T follicular helper cell (primary cell): ENCODE measurements around the gene C15orf61.
A peak's percentile ranks its signal among the peaks of the same experiment; 100 is the strongest.

Experiments used
- DNase-seq: peaks from one replicate; pipeline ENCODE4 v3.0.0-alpha.2; 2020; ENCODE audit warnings: low read depth
- total RNA-seq, 2 experiments: gene quantifications; one replicate each; lab custom pipeline; 2026; lab: John Stamatoyannopoulos, UW

The C15orf61 gene
- 7.0 to 9.0 reads per million in 2 experiments for total RNA-seq

DNA sequence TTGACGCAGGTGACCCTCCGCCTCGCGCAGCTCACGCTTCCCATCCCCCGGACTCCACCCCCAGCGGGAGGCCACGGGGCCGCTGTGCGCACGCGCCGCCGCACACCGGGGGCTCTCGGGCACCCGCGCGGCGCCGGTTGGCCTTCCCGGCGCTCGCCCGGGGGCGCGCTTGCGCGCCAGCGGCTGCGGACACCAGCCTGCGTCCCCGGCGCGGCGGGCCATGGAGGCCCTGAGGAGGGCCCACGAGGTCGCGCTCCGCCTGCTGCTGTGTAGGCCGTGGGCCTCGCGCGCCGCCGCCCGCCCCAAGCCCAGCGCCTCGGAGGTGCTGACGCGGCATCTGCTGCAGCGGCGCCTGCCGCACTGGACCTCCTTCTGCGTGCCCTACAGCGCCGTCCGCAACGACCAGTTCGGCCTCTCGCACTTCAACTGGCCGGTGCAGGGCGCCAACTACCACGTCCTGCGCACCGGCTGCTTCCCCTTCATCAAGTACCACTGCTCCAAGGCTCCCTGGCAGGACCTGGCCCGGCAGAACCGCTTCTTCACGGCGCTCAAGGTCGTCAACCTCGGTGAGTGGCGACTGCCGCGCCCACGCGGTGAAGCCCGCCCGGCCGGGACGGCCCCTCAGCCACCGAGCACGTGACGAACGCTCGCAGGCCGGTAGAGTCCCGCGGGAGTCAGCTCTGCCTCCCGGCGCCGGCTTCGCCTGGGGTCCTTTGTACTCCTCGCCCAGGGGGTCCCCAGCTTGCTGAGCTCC is at the start of gene C15orf61:
Gene C15orf61 (plus strand): TSS at position 103 of the 754 bp plus-strand sequence. CDS start 118 bp downstream, at position 221.
- DNase-seq = peak; percentile 74

GRCh38 chr15:67472957-67473356 is 48.0 kb upstream of the C15orf61 start:
- no peak for DNase-seq

DNA sequence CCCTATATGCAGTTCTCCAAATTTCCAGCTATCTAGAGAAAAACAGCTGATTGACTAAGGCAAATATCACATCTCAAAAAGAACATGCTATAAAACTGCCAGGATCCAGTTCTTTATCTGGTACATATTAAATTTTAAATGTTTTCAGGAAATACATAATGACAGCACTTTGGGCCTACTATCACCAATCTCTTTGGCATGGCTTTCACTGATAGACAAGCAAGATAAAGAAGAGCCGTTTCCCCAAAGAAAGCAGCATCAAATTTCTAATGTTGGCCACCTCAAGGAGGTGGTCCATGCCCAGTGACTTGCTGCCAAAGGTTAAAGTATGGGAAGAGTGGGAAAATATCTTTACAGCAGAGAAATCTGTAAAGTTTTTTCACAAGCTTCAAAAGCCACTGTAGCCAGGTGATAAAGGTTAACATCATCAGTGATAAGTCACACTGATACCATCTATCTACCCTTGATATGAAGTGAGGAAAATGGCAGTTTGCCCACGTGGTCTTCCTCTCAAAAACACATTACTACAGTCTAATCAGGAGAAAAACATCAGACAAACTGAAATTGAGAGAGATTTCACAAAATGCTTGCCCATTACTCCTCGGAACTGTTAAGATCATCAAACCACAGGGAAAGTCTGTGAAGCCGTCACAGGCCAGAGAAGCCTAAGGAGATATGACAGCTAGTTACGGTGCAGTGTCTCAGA is 46.4 kb upstream of the C15orf61 start:
- no peak for DNase-seq

GRCh38 chr15:67479781-67480505 is 41.0 kb upstream of the C15orf61 start:
- DNase-seq = no peak

- DNase-seq = no peak
These were observed 40.2 kb upstream of the C15orf61 start for GRCh38 chr15:67480741-67481140.

DNA sequence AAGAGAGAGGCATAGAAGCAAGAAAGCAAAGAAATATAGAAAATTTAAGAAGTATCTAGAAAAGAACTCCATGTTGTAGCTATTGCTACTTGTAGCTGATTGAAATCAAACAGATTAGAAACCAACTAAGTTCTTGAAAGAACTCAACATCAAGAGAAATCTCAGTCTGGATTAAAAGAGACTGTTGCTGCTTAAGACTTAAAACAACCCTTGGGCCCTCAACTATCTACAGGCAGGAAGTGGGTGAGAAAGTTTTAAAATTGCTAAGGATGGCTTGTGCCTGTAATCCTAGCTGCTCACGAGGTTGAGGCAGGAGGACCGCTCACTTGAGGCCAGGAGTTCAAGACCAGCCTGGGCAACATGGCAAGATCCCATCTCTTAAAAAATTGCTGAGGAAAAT is 39.3 kb upstream of the C15orf61 start:
- no peak for DNase-seq

DNA sequence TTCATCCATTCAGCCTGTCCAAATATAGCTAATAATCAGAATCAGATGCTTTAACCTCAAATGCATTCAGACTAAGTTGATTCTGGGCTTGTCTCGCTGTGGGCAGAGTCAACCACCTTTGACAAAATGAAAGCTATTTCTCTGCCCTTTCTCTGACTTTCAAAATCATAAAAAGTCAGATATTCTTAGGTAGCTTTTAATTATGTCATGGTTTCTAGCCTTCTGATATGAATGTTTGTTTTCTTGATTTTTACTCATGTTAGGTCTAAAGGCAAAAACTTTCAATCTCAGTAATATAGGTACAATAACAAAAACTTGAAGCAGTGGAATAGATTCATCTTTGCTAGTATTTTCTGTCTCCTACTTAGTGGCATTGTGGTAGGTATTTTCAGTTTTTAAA is 25.3 kb upstream of the C15orf61 start:
- no peak for DNase-seq

GRCh38 chr15:67501177-67501835 is 19.6 kb upstream of the C15orf61 start:
- DNase-seq = no peak

GRCh38 chr15:67501836-67502461 is 19.0 kb upstream of the C15orf61 start:
- no peak for DNase-seq

DNA sequence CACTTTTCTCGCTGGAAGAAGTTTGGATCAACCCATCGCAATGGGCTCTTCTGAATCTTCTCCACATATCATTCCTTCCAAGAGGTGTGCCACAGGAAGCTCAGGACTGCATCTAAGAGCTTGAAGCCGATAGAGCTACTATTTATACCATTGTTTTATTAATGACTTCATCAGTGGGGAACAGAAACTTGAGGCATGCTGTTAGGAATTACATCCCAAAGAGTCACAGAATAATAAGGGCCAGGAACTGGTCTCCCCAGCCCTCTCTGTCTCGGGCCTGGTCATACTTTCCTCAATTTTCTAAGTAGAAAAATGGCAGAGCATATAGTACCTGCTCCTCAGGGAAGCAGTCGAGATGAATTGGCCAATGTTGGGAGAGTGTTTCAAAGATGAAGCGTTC is 16.9 kb upstream of the C15orf61 start:
- DNase-seq = no peak

GRCh38 chr15:67504796-67505195 is 16.1 kb upstream of the C15orf61 start:
- DNase-seq = no peak

DNA sequence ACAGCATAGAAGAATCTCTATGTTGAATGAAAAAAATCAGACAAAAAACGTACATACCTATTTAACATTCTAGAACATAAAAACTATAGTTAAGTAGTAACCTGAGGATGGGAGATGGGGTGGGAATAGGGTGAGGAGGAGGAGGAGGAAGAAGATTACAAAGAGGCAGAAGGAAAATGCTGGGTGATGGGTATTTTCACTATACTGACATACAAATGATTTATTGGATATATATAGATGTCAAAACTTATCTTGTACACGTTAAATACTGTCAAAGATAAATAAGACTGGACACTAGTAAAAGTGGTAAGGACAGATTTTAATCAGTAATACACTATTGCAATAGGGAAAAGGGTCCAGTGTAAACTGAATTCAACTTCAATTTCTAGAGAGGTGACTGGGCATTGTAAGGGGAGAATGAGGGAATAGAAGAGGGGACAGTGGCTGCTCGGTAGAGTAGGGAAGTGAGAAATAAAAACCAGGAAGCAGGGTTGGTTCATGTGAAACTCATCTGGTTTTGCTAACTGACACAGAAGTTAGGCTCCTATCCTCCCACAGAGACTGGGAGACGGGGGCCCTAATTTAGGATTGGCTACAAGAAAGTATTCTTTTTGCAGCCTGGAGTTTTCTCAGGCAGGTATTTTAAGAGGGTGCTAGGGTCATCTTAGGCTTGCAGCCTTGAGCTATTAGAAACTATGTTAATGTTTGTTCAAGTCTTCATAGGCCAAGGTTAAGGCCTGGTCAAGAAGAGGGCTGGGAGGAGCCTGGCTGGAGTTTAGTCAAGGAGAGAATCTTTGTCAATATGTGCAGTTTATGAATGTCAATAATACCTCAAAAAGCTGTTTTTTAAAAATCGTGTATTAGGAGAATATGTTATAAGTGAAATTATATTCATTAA is 15.0 kb upstream of the C15orf61 start:
- no peak for DNase-seq

DNA sequence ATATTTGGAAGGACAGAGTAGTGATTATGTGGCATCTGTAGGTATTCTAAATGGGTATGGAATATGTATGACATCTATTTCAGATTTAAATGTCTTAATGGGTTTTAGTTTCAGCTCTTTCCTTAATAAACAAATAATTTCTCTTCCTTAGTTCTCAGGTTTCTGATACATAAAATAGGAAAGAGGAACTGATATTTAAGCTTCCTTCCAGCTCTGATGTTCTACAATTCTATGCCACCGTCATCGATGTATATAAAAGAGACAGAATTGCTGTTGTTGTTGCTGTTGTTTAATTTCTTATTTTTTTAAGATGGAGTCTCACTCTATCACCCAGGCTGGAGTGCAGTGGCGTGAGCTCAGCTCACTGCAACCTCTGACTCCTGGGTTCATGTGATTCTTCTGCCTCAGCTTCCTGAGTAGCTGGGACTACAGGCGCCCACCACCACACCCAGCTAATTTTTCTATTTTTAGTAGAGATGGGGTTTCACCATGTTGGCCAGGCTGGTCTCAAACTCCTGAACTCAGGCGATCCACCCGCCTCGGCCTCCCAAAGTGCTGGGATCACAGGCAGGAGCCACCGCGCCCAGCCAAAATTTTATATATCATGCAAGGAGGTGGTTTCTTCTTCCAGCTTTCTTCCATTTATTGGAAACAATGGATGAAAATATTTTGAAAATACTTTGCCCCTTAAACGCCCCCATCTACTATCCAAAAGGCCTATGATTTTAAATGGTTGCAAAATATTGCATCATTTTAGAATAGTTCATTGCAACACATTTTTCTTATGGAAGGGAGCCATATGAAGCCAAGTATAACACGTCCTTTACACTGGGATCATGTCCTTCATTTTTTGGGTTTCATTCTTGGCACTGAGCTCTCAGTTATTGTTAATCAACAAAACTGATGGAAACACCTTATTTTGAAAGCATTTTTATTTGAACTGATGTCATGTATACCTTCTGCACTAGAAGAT is 13.9 kb upstream of the C15orf61 start:
- no peak for DNase-seq

GRCh38 chr15:67508407-67508806 is 12.5 kb upstream of the C15orf61 start:
- DNase-seq = no peak

GRCh38 chr15:67509918-67510317 is 11.0 kb upstream of the C15orf61 start:
- DNase-seq = no peak

DNA sequence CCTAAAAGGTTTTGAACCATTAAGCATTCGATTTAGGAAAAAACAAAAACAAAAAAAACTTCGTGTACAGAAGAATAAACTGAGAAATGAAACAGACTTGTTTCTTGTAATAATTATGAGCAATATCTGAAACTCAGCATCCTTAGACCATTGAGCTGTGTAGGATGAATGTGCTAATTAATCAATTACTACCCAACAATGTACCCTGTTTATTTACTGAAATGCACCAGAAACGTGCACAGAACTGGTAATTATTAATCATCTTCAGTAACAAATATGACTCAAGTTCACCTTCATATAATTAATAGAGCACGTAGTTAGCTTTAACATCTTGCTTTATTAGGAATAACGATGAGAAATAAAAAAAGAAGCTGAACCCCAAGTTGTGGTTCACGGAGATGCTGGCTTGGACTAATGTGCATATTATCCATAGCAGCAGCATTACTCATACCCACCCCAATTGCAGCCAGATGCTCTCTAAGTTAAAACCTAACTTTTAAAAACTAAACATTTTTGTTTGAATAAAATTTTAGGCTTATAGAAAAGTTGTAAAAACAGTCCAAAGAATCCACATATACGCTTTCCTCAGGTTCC is 10.2 kb upstream of the C15orf61 start:
- DNase-seq = no peak

DNA sequence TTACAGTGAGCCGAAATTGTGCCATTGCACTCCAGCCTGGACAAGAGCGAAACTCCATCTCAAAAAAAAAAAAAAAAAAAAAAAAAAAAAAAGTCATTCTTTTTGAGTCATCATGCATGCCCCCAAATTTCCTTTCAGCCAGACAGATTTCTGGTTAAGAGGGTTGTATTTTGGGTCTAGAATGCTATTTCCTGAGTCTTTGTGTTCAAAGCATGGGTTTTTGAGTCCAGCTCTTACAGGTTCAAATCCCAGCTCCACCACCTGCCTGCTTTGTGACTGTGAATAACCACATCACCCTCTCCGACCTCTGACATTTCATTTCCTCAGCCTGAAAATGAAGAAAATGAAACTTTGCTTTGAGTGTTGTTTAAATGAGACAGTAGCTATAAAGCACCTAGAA is 9.3 kb upstream of the C15orf61 start:
- DNase-seq = no peak

GRCh38 chr15:67512140-67512539 is 8.8 kb upstream of the C15orf61 start:
- no peak for DNase-seq
